ENCODE measurements around the gene PFKL.
"Not testable (repeated sequence)": the region's sequence is repeated elsewhere in the genome, so short reads cannot be mapped to it uniquely, and the experiment has no call there.

PFKL gene

DNA sequence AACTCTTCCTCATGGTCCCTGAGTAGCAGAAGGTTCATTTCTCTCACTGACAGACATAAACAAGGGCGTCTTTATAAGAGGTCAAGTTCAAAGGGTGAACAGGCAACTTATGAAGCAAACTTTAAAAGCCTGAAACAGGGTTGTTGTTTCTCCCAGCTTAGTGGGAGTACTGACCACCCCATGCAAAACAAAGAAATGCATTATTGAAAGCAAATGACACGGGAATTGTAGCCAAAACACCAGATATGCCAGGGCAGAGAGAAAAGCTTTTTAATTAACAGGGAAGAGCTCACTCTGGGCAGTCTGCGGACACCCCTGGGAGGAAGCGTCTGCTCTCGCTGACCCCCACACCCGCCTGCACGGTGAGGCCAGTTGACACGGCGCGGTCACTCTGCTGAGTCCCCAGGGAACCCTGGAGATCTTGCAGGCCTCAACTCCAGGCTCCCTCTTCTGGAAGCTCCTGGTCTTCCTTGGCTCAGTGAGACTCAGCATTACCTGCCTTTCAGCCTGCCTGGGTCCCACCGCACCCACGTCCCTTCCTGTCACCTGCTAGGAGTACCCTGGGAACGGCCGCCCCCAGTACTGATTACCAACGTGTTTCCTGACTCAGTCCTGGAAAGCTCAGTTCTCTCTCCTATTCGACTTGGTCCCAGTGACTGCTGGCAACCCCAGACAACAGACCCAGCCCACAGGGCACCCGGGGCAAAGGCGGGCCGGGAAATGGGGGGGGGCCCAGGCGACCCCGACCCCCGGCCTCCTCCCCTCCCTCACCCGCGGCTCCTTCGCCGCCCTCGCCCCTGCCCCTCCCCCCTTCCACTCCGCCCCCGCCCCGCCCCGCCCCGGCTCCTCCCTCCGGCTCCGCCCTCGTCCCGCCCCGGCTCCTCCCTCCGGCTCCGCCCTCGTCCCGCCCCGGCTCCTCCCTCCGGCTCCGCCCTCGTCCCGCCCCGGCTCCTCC lies 38.4 kb downstream of the PFKL start:
- Histone ChIP-seq H3K9me3 (ENCODE audit: control insufficient read depth, low read length) (no peaks in the 10 kb centered on the region), H3K4me3 (ENCODE audit: low read length) (no peak overlapping the region), H3K4me1 (ENCODE audit: control insufficient read depth, insufficient read depth, low read length) (peaks cover 15% of the 10 kb centered on the region), H3K36me3 (ENCODE audit: control insufficient read depth, insufficient read depth, low read length) (no peaks in the 10 kb centered on the region), H3K9ac (ENCODE audit: low read length) (no peak overlapping the region), H3K27me3 (ENCODE audit: control insufficient read depth, insufficient read depth, low read length) (no peaks in the 10 kb centered on the region)

DNA sequence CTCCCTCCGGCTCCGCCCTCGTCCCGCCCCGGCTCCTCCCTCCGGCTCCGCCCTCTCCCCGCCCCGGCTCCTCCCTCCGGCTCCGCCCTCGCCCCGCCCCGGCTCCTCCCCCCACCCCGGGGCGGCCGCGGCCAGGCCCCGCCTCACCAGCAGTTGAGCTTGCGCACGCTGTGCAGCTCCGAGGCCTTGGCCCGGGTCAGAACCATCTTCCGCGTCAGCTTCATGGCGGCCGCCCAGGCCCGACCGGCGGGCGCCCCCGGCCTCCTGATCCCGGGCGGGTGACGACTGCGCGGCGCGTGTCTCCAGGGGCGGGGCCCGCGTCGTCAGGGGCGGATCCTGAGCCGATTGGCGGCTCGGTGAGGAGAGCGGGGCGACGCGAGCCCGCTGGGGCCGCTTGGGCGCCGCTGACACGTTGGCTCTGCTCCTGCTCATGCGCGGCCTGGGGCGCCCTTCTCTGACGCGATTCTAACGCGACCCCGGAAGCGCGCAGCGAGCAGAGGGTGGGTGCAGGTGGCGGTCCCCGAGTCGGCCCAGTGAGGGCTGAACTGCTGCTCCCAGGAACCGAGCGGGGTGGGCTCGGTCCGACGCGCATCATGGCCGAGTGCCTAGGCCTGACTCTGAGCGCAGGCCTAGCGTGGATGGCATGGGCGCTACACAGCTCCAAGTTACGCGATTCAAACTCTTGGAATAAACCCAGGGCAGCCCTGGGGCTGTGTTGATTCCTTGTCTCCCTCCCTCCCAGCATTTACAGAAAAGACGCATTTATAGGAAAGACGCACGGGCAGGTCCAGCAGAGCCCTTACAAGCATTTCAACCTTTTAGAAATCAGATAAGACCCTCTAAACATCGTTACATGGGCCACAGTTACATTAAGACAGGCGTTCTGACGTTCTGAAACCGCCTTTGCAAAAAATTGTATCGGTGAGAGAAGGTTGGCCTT lies 39.4 kb downstream of the PFKL start, which contains the start of gene CFAP410:
TSS of gene CFAP410 (minus strand) at position 420 of the 940 bp plus-strand sequence. CDS start at position 224, 196 bp downstream.
- no peaks in the 10 kb centered on the region for H3K9me3 ChIP-seq (ENCODE audit: control insufficient read depth, low read length)
- H3K36me3 ChIP-seq (ENCODE audit: control insufficient read depth, insufficient read depth, low read length) = no peaks in the 10 kb centered on the region
- H3K27me3 ChIP-seq (ENCODE audit: control insufficient read depth, insufficient read depth, low read length) = no peaks in the 10 kb centered on the region
- peak within 1 kb of the TSS; percentile 98 for H3K9ac ChIP-seq (ENCODE audit: low read length)
- H3K4me3 ChIP-seq (ENCODE audit: low read length) = peak within 1 kb of the TSS; percentile 97
- peaks cover 15% of the 10 kb centered on the region for H3K4me1 ChIP-seq (ENCODE audit: control insufficient read depth, insufficient read depth, low read length)

DNA sequence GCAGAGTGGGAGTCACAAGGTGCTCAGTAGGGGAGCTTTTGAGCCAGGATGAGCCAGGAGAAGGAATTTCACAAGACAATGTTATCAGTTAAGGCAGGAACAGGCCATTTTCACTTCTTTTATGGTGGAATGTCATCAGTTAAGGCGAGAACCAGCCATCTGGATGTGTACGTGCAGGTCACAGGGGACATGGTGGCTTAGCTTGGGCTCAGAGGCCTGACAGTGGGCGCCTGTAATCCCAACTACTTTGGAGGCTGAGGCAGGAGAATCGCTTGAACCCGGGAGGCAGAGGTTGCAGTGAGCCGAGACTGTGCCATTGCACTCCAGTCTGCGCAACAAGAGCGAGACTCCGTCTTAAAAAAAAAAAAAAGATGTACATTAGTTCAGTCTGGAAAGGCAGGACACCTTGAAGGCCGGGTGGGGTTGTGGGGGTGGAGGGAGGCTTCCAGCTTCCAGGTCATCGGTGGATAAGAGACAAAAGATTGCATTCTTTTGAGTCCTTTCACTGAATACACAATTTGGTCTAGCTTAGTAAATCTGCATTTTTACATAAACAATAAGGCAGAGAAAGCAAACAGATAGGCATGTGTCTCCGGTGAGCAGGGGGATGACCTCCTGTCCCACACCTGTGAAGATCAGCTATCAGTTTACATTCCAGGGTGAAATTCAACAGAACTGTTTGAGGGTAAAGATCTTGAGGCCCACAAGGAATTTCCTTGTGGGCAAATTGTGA lies 42.0 kb downstream of the PFKL start:
- H3K27me3 ChIP-seq (ENCODE audit: control insufficient read depth, insufficient read depth, low read length) = not testable (repeated sequence)
- peaks cover 15% of the 10 kb centered on the region for H3K4me1 ChIP-seq (ENCODE audit: control insufficient read depth, insufficient read depth, low read length)

DNA sequence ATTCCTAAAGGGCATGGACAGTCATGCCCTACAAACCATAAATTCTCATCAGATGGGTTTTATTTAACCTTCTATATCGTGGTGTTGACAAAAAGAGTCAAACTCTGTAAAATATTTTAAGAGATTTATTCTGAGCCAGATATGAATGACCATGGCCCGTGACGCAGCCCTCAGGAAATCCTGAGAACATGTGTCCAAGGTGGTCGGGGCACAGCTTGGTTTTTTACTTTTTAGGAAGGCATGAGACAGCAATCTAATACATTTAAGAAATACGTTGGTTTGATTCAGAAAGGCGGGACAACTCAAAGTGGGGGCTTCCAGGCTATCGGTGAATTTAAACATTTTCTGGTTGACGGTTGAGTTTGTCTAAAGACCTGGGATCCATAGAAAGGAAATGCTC lies 43.1 kb downstream of the PFKL start:
- H3K27me3 ChIP-seq (ENCODE audit: control insufficient read depth, insufficient read depth, low read length); H3K9ac ChIP-seq (ENCODE audit: low read length); H3K4me3 ChIP-seq (ENCODE audit: low read length); H3K9me3 ChIP-seq (ENCODE audit: control insufficient read depth, low read length); H3K36me3 ChIP-seq (ENCODE audit: control insufficient read depth, insufficient read depth, low read length): not testable (repeated sequence)
- H3K4me1 ChIP-seq (ENCODE audit: control insufficient read depth, insufficient read depth, low read length) = peaks cover 12% of the 10 kb centered on the region

More for the DNA sequence above, 42.0 kb downstream of the PFKL start:
- H3K9me3 ChIP-seq (ENCODE audit: control insufficient read depth, low read length); H3K4me3 ChIP-seq (ENCODE audit: low read length); H3K36me3 ChIP-seq (ENCODE audit: control insufficient read depth, insufficient read depth, low read length); H3K9ac ChIP-seq (ENCODE audit: low read length): not testable (repeated sequence)

DNA sequence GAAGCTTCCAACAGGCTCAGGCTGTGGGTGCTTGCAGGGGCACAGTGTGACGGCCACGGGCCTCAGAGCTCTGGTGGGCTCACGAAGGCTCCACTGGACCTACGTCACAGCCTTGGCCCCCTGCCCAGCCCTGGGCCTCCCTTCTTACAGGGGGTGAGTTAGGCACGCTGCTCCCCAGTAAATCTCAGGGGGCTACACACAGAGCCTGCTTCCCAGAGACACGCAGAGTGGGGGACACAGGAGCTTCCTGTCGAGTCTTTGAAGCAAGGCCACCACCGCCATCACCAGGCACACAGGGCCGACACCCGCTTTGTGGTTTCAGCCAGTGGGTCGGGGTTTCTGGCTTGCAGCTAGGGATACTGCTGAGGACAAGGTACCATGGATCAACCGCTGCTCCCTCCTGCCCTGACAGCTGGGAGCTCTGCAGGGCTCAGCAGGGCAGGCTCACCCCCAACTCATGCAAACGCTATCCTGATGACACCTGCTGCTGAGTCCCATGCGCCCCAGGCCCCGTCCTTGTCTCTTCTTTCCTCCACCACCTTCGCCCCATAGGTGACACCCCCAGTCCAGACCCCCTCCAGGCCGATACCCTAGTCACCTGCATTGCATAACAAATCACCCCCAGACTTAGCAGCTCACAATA lies 44.8 kb downstream of the PFKL start:
- Histone ChIP-seq H3K4me3 (ENCODE audit: low read length) (no peak overlapping the region), H3K9me3 (ENCODE audit: control insufficient read depth, low read length) (no peaks in the 10 kb centered on the region), H3K27me3 (ENCODE audit: control insufficient read depth, insufficient read depth, low read length) (peaks cover 25% of the 10 kb centered on the region), H3K36me3 (ENCODE audit: control insufficient read depth, insufficient read depth, low read length) (no peaks in the 10 kb centered on the region), H3K4me1 (ENCODE audit: control insufficient read depth, insufficient read depth, low read length) (peaks cover 6% of the 10 kb centered on the region), H3K9ac (ENCODE audit: low read length) (no peak overlapping the region)

DNA sequence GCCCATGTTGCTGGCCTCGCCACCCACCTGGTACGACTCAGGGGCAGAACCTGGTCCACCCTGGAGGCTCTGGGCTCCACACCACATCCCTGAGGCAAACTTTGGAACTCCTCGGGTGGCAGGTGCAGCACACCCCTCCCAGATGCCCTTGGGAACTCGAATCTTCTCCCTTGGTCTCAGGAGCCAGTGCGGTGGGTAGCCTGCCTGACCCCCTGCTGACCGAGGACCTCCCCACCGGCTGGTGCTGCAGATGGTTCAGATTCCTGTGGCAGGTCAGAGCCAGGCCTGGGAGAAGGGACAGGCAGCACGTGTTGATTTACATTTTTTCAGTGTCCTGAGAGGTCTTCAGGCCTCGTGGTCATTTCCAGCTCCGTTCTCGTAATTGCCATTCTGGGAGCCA lies 45.6 kb downstream of the PFKL start:
- H3K4me3 ChIP-seq (ENCODE audit: low read length) = no peak overlapping the region
- no peaks in the 10 kb centered on the region for H3K9me3 ChIP-seq (ENCODE audit: control insufficient read depth, low read length)
- H3K9ac ChIP-seq (ENCODE audit: low read length) = no peak overlapping the region
- peaks cover 31% of the 10 kb centered on the region for H3K27me3 ChIP-seq (ENCODE audit: control insufficient read depth, insufficient read depth, low read length)
- H3K36me3 ChIP-seq (ENCODE audit: control insufficient read depth, insufficient read depth, low read length) = no peaks in the 10 kb centered on the region
- no peaks in the 10 kb centered on the region for H3K4me1 ChIP-seq (ENCODE audit: control insufficient read depth, insufficient read depth, low read length)

DNA sequence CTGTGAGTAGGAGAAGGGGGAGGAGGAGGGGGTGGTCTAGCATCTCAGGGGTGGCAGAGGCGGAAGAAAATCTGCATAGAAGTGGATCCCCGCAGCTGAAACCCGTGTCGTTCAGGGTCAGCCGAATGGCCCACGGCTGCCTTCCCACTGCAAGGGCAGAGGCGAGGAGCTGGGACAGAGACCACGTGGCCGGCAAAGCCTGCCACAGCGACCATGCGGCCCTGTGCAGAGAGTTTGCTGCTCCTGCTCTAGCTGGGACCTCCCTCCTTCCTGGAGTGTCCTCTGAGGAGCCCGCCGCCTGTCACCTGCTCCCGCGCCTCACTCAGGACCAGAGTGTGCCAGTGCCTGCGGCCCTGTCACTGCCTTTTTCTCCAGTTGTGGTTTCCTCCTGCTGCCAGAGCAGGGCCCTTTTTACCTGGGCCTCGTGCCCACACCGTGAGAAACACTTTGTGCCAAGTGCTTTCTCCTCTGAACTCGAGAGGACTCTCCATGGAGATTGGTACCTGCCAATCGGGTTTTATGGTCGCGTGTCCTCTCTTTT lies 48.1 kb downstream of the PFKL start:
- no peaks in the 10 kb centered on the region for H3K9me3 ChIP-seq (ENCODE audit: control insufficient read depth, low read length)
- H3K4me3 ChIP-seq (ENCODE audit: low read length) = no peak overlapping the region
- no peak overlapping the region for H3K9ac ChIP-seq (ENCODE audit: low read length)
- H3K27me3 ChIP-seq (ENCODE audit: control insufficient read depth, insufficient read depth, low read length) = peaks cover 54% of the 10 kb centered on the region
- no peaks in the 10 kb centered on the region for H3K4me1 ChIP-seq (ENCODE audit: control insufficient read depth, insufficient read depth, low read length)
- no peaks in the 10 kb centered on the region for H3K36me3 ChIP-seq (ENCODE audit: control insufficient read depth, insufficient read depth, low read length)

DNA sequence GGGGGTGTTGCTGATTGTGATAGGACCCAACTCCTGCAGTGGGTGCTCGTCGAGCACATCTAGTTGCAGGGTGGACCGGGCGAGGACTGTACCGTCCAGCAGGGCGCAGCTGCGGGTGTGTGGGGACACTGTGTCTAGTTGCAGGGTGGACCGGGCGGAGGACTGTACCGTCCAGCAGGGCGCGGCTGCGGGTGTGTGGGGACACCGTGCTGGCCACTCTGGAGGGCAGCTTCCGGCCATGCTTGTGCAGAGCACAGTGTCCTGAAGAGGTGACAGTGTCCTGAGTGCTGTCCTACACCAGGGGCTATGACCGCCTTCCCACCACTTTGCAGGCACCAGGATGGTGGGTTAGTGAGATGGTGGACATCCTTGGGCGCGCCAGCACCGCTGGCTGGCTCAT lies 49.0 kb downstream of the PFKL start:
- Histone ChIP-seq H3K9ac (ENCODE audit: low read length) (no peak overlapping the region), H3K4me3 (ENCODE audit: low read length) (no peak overlapping the region), H3K36me3 (ENCODE audit: control insufficient read depth, insufficient read depth, low read length) (no peaks in the 10 kb centered on the region), H3K4me1 (ENCODE audit: control insufficient read depth, insufficient read depth, low read length) (no peaks in the 10 kb centered on the region), H3K27me3 (ENCODE audit: control insufficient read depth, insufficient read depth, low read length) (peaks cover 54% of the 10 kb centered on the region), H3K9me3 (ENCODE audit: control insufficient read depth, low read length) (no peaks in the 10 kb centered on the region)

DNA sequence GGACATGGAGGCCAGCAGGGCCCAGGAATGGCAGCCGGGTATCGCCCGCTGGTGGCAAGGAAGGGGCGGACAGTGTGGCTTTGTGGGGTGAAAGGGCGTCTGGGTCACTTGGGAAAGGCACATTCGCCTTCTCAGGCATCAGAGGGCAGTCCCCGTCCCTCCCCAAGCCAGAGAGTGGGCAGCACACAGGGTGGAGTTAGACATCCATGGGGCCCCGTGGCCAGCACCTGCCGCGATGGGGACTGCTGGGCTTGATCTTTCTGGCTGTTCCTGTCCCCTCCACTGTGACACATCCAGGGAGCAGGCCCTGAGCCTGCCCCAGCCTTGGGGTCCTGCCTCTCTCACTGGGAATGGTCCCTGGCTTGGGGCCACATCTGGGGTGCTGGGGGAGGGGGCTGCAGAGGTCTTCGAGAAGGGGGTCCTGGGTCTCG lies 49.6 kb downstream of the PFKL start:
- Histone ChIP-seq H3K4me3 (ENCODE audit: low read length) (no peak overlapping the region), H3K4me1 (ENCODE audit: control insufficient read depth, insufficient read depth, low read length) (no peaks in the 10 kb centered on the region), H3K9me3 (ENCODE audit: control insufficient read depth, low read length) (no peaks in the 10 kb centered on the region), H3K9ac (ENCODE audit: low read length) (no peak overlapping the region), H3K36me3 (ENCODE audit: control insufficient read depth, insufficient read depth, low read length) (no peaks in the 10 kb centered on the region), H3K27me3 (ENCODE audit: control insufficient read depth, insufficient read depth, low read length) (peaks cover 58% of the 10 kb centered on the region)

DNA sequence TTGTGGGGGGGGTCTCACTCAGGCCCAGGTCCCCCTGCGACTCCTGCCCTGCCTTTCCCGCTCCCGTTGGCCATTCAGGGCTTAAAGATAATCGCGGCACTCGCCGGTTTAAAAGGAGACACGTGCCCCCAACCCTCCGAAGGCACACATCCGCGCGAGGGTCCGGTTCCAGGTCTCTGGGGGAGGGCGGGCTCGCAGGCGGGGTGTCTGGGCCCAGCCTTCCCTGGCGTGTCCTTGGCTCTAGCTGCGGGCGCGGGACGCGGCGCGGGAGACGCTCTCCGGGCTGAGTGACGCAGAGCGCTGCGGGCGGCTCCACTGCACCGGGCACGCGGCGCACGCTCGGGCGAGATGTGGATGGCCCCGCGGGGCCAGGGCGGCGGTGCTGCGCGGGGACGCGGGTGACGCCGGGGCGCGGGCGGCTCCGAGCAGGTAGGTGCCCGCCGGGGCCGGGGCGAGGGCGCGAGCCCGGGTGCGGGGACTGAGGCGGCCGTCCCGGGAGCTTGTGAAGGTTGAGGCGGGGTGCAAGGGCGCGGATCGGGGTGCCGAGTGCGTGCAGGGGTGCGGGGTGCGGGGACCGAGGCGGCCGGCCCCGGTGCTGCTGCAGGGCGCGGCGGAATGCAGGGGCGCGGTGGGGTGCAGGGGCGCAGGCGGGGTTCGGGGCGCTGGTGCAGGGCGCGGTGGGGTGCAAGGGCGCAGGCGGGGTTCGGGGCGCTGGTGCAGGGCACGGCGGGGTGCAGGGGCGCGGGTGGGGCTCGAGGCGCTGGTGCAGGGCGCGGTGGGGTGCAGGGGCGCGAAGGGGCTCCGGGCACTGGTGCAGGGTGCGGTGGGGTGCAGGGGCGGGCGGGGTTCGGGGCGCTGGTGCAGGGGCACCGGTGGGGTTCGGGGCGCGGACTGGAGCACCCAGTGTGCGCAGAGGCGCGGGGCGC lies 50.3 kb downstream of the PFKL start:
- Histone ChIP-seq H3K9ac (ENCODE audit: low read length) (no peak overlapping the region), H3K4me1 (ENCODE audit: control insufficient read depth, insufficient read depth, low read length) (no peaks in the 10 kb centered on the region), H3K27me3 (ENCODE audit: control insufficient read depth, insufficient read depth, low read length) (peaks cover 55% of the 10 kb centered on the region), H3K4me3 (ENCODE audit: low read length) (no peak overlapping the region), H3K36me3 (ENCODE audit: control insufficient read depth, insufficient read depth, low read length) (no peaks in the 10 kb centered on the region), H3K9me3 (ENCODE audit: control insufficient read depth, low read length) (no peaks in the 10 kb centered on the region)
